Stimulated activated CD4-positive, alpha-beta T cell treated with anti-CD3 and anti-CD28 coated beads, Interleukin-4, amount 100 ng/mL, for 24 hours (primary cell): ENCODE results near the gene VTN.

ENCODE experiments used
- DNase-seq: peaks from one replicate; pipeline ENCODE4 v3.0.0-alpha.2; 2020

The VTN gene

DNA sequence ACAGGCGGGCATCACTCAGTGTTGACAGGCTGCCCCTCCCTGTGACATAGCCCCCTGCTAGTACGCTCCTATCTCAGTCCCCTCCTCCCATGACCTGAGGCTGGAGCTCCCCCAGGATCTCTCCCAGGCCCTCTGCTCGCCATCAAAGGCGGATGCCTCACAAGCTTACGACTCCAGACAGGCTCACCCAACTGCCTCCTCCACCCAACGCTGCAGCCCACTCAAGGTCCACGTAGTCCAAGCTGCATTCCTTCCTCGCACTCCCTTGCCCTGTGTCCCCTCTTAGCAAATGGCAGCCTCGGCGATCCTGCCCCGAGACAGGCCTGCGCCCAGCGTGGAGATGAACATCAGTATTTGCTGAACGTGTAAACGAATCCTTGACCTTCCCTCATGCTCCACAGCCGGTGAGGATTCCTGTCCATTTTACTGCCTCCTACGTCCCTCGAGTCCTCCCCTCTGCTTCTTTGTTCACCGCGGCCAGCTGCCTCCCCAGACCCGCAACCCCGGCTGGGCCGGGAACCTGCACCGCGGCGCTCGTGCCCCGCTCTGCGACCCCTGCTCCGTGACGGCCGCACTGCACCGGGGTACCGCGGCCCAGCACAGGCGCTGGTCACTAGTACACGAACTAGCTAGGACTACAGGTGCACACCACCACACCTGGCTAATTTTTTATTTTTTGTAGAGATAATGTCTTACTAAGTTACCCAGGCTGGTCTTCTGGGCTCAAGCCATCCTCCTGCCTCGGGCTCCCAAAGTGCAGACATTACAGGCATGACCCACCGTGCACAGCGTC lies 51.9 kb downstream of the VTN start:
- no peak for DNase-seq
